HCT116 (cell line): ENCODE measurements around the gene CNKSR1. TPM values are rescaled to one million over a fixed set of nuclear protein-coding genes. Genes with fewer than 3 reads are reported as not detected.

ENCODE experiments used
- ATAC-seq: fragments of 200-7000 bp; cut with Tn5 transposase; 2 replicates; pipeline ENCODE4 v1.9.1; 2020; ENCODE audit warnings: mild to moderate bottlenecking, moderate library complexity
- Bru-seq: library from RNA; stranded (reverse); fragments of 400-500 nt; gene quantifications from one replicate; lab custom pipeline; 2021; lab: Mats Ljungman, UMichigan
- BruChase-seq, 2 experiments: library from RNA; stranded (reverse); fragments of 400-500 nt; gene quantifications; one replicate each; lab custom pipeline; 2021; lab: Mats Ljungman, UMichigan
- BruUV-seq: library from RNA; stranded (reverse); fragments of 400-500 nt; replicated peaks from 2 replicates; lab custom pipeline; 2021; lab: Mats Ljungman, UMichigan
- CTCF ChIA-PET: fragments of 300-600 bp; sonication (Branson Sonifier 250); formaldehyde crosslinking; loops from one replicate; lab custom pipeline; 2021; ENCODE audit warnings: antibody characterized with exemption; lab: Charles Lee
- POLR2A ChIA-PET: fragments of 300-600, 350-600 bp; sonication (Branson Sonifier 250); formaldehyde crosslinking; loops from one replicate; lab custom pipeline; 2021; ENCODE audit warnings: antibody characterized with exemption; lab: Charles Lee
- RAD21 ChIA-PET, 2 experiments: fragments of 300-600 bp; sonication (Branson Sonifier 250); formaldehyde crosslinking; loops; one replicate each; lab custom pipeline; 2023; ENCODE audit warnings: low total read pairs in 2 of 2; ENCODE audit not compliant: uncharacterized antibody in 2 of 2, unreplicated experiment in 2 of 2, low non-redundant PET in 1 of 2; lab: Charles Lee
- DNase-seq: peaks from one replicate; pipeline ENCODE4 v3.0.0-alpha.2; 2010; ENCODE audit warnings: low read depth, low spot score
- H2AFZ ChIP-seq: fragments of 200-600 bp; shearing (Covaris generic), sonication (generic); 2 replicates; pipeline ENCODE4 v1.6.1; 2017; ENCODE audit warnings: low read depth, mixed run types, mixed read lengths, antibody characterized with exemption, low read length; ENCODE audit not compliant: poor library complexity, severe bottlenecking
- H3K27ac ChIP-seq: 2 replicates; pipeline ENCODE4 v1.5.1; 2012; ENCODE audit warnings: low read depth, low read length
- H3K27me3 ChIP-seq: fragments of 200-600 bp; sonication (generic); 2 replicates; pipeline ENCODE4 v1.6.1; 2016; ENCODE audit warnings: mixed run types, low read length, mixed read lengths; ENCODE audit not compliant: insufficient read depth
- H3K36me3 ChIP-seq, 2 experiments: fragments of 200-500 bp in 1 of 2; fragments of 200-600 bp in 1 of 2; sonication (Bioruptor generic) in 1 of 2; sonication (generic) in 1 of 2; 2 replicates each; pipeline versions ENCODE4 v1.5.1 to v1.6.1; 2014 to 2016; ENCODE audit warnings: low read length in 2 of 2, inconsistent platforms in 1 of 2, mixed read lengths in 1 of 2, mixed run types in 1 of 2; ENCODE audit not compliant: insufficient read depth in 2 of 2, control insufficient read depth in 1 of 2
- H3K4me1 ChIP-seq, 2 experiments: fragments of 200-600 bp in 1 of 2; sonication (generic) in 1 of 2; 2 replicates each; pipeline versions ENCODE4 v1.5.1 to v1.6.1; 2012 to 2017; ENCODE audit warnings: low read length in 2 of 2, inconsistent platforms in 1 of 2, mild to moderate bottlenecking in 1 of 2, mixed read lengths in 1 of 2, mixed run types in 1 of 2, moderate library complexity in 1 of 2; ENCODE audit not compliant: insufficient read depth in 2 of 2, control insufficient read depth in 1 of 2
- H3K4me2 ChIP-seq: fragments of 200-600 bp; sonication (generic); 2 replicates; pipeline ENCODE4 v1.6.1; 2017; ENCODE audit warnings: mixed run types, low read length, mixed read lengths
- H3K4me3 ChIP-seq, 2 experiments: fragments of 200-600 bp in 1 of 2; sonication (generic) in 1 of 2; replicated peaks in 1 of 2; 2 replicates each; pipeline ENCODE4 v1.5.1; 2011 to 2016; ENCODE audit warnings: low read length in 2 of 2, control low read depth in 1 of 2, low read depth in 1 of 2, mild to moderate bottlenecking in 1 of 2, mixed read lengths in 1 of 2, mixed run types in 1 of 2
- H3K79me2 ChIP-seq: fragments of 200-600 bp; sonication (generic); 2 replicates; pipeline ENCODE4 v1.6.1; 2017; ENCODE audit warnings: mild to moderate bottlenecking, mixed run types, low read length, moderate library complexity, mixed read lengths; ENCODE audit not compliant: insufficient read depth
- H3K9ac ChIP-seq: fragments of 200-600 bp; sonication (generic); 2 replicates; pipeline ENCODE4 v1.6.1; 2016; ENCODE audit warnings: low read length, mixed read lengths
- H3K9me2 ChIP-seq: fragments of 200-600 bp; sonication (generic), shearing (Covaris generic); 2 replicates; pipeline ENCODE4 v1.6.1; 2017; ENCODE audit warnings: mixed run types, mild to moderate bottlenecking, moderate library complexity; ENCODE audit not compliant: insufficient read depth
- H3K9me3 ChIP-seq, 2 experiments: fragments of 200-500 bp in 1 of 2; fragments of 200-600 bp in 1 of 2; sonication (Bioruptor generic) in 1 of 2; sonication (generic) in 1 of 2; 2 replicates each; pipeline ENCODE4 v1.6.1; 2014 to 2017; ENCODE audit warnings: low read length in 2 of 2, mixed read lengths in 2 of 2, inconsistent platforms in 1 of 2, low read depth in 1 of 2, mild to moderate bottlenecking in 1 of 2, mixed run types in 1 of 2, moderate library complexity in 1 of 2; ENCODE audit not compliant: control insufficient read depth in 1 of 2, insufficient read depth in 1 of 2
- H4K20me1 ChIP-seq: fragments of 200-600 bp; sonication (generic), shearing (Covaris generic); 2 replicates; pipeline ENCODE4 v1.6.1; 2017; ENCODE audit warnings: mixed run types, mild to moderate bottlenecking, moderate library complexity; ENCODE audit not compliant: insufficient read depth
- CBX3 ChIP-seq: IDR thresholded peaks from 2 replicates; pipeline ENCODE4 v1.6.1; 2012; ENCODE audit warnings: low read depth
- CTCF ChIP-seq, 3 experiments: fragments of 200-600 bp in 1 of 3; sonication (generic) in 1 of 3; IDR thresholded peaks in 2 of 3; conservative IDR thresholded peaks in 1 of 3; 2 replicates each; pipeline ENCODE4 v1.5.1; 2012 to 2017; ENCODE audit warnings: low read depth in 2 of 3, low read length in 2 of 3, antibody characterized with exemption in 1 of 3, borderline replicate concordance in 1 of 3, control low read depth in 1 of 3, mild to moderate bottlenecking in 1 of 3, mixed read lengths in 1 of 3, mixed run types in 1 of 3, moderate library complexity in 1 of 3; ENCODE audit not compliant: insufficient read depth in 1 of 3
- ELF1 ChIP-seq: IDR thresholded peaks from 2 replicates; pipeline ENCODE4 v1.6.1; 2012; ENCODE audit warnings: low read depth, borderline replicate concordance
- EZH2phosphoT487 ChIP-seq: fragments of 200-600 bp; IDR thresholded peaks from 2 replicates; pipeline ENCODE4 v1.6.1; 2018; ENCODE audit warnings: antibody characterized with exemption, borderline replicate concordance
- POLR2A ChIP-seq: IDR thresholded peaks from 2 replicates; pipeline ENCODE4 v1.7.0; 2011; ENCODE audit warnings: borderline replicate concordance; ENCODE audit not compliant: insufficient read depth, insufficient read length; ENCODE audit errors: extremely low read depth
- POLR2AphosphoS5 ChIP-seq: IDR thresholded peaks from 2 replicates; pipeline ENCODE4 v1.6.1; 2011; ENCODE audit warnings: mild to moderate bottlenecking, low read depth, low read length, moderate library complexity
- SIN3A ChIP-seq: IDR thresholded peaks from 2 replicates; pipeline ENCODE4 v1.6.1; 2012; ENCODE audit warnings: low read depth
- SP1 ChIP-seq: IDR thresholded peaks from 2 replicates; pipeline ENCODE4 v1.6.1; 2012; ENCODE audit warnings: low read depth
- SRF ChIP-seq: IDR thresholded peaks from 2 replicates; pipeline ENCODE4 v1.6.1; 2012; ENCODE audit warnings: low read depth
- TCF7L2 ChIP-seq: IDR thresholded peaks from 2 replicates; pipeline ENCODE4 v1.7.0; 2011; ENCODE audit warnings: borderline replicate concordance, inconsistent platforms; ENCODE audit not compliant: insufficient read depth, insufficient read length; ENCODE audit errors: extremely low read depth
- YY1 ChIP-seq: IDR thresholded peaks from 2 replicates; pipeline ENCODE4 v1.6.1; 2011; ENCODE audit warnings: low read length, low read depth, moderate library complexity, mild to moderate bottlenecking; ENCODE audit not compliant: insufficient replicate concordance; ENCODE audit errors: extremely low read depth
- ZBTB33 ChIP-seq: IDR thresholded peaks from 2 replicates; pipeline ENCODE4 v1.6.1; 2011; ENCODE audit warnings: mild to moderate bottlenecking, low read length, moderate library complexity; ENCODE audit not compliant: insufficient replicate concordance; ENCODE audit errors: extremely low read depth
- ZFX ChIP-seq: fragments of 450-650 bp; IDR thresholded peaks from 2 replicates; pipeline ENCODE4 v1.6.1; 2017
- intact Hi-C: fragments of 100-400 bp; cut with micrococcal nuclease; formaldehyde crosslinking; loops from 2 replicates; pipeline ENCODE4 v1.10.0; 2022
- long read RNA-seq: library from polyadenylated mRNA; unstranded; transcript quantifications from one replicate; pipeline ENCODE4 v2.0.0, GENCODE V29; 2021; ENCODE audit not compliant: unreplicated experiment
- polyA plus RNA-seq: library from polyadenylated mRNA; unstranded; fragments of >200 nt; gene quantifications from 2 replicates; pipeline ENCODE4 v1.2.1, GENCODE V29; 2012; ENCODE audit warnings: missing spikeins
- total RNA-seq: library from RNA; stranded (reverse); gene quantifications from one replicate; pipeline ENCODE4 v1.2.1, GENCODE V29; 2021; ENCODE audit not compliant: unreplicated experiment

CNKSR1 gene, protein sequence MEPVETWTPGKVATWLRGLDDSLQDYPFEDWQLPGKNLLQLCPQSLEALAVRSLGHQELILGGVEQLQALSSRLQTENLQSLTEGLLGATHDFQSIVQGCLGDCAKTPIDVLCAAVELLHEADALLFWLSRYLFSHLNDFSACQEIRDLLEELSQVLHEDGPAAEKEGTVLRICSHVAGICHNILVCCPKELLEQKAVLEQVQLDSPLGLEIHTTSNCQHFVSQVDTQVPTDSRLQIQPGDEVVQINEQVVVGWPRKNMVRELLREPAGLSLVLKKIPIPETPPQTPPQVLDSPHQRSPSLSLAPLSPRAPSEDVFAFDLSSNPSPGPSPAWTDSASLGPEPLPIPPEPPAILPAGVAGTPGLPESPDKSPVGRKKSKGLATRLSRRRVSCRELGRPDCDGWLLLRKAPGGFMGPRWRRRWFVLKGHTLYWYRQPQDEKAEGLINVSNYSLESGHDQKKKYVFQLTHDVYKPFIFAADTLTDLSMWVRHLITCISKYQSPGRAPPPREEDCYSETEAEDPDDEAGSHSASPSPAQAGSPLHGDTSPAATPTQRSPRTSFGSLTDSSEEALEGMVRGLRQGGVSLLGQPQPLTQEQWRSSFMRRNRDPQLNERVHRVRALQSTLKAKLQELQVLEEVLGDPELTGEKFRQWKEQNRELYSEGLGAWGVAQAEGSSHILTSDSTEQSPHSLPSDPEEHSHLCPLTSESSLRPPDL
- total RNA-seq, result 26.6 TPM
- 26.1 and 28.2 TPM in 2 replicates for polyA plus RNA-seq
- Bru-seq, nascent RNA, result percentile 60 among the genes with signal in this experiment
- percentile 78 among the genes with signal in this experiment for BruChase-seq, experiment 1, labeled RNA remaining after a 6-hour chase
- BruChase-seq, experiment 2, labeled RNA remaining after a 2-hour chase, result percentile 75 among the genes with signal in this experiment
- long read RNA-seq, partial matches to known transcripts, result 12 of 23 reads
- long read RNA-seq, other reads (novel, unspliced or antisense), result 6 of 23 reads

- H3K79me2 ChIP-seq, result peaks cover 7% of the 10 kb centered on the region; the same call in 1 of the 2 replicates
- ChIA-PET CTCF (interaction anchor here (0.6 to 2.8 kb wide), 9 partner anchors 12 to 282 kb away, joined by 3 to 18 read pairs (median 3); partner anchors contain the start of genes CATSPER4 and CEP85), RAD21 (interaction anchor here in 1 of 2 experiments (0.7 kb wide), 1 partner anchor 72 kb away, joined by 3 read pairs; no protein-coding TSS in a partner anchor), POLR2A (interaction anchor here (1.3 to 2.8 kb wide), 2 partner anchors 10 to 57 kb away, joined by 6 to 7 read pairs; partner anchors contain the start of gene CEP85)
- no peak within 1 kb of the TSS for H2AFZ ChIP-seq
- no peaks in the 10 kb centered on the region for H3K9me2 ChIP-seq
- peak within 1 kb of the TSS; percentile 46 for H3K27ac ChIP-seq
- no peaks in the 10 kb centered on the region; a peak in 1 of 4 replicates for H3K36me3 ChIP-seq
- H3K4me1 ChIP-seq, result peaks cover 11 to 25% of the 10 kb centered on the region in 2 experiments
- no peaks in the 10 kb centered on the region for H3K9me3 ChIP-seq
- peak within 1 kb of the TSS; percentile 65 to 72 for H3K4me3 ChIP-seq
- H3K27me3 ChIP-seq, result no peaks in the 10 kb centered on the region
- H3K9ac ChIP-seq, result peak within 1 kb of the TSS; percentile 74
- peak; percentile 100 for ATAC-seq
- DNase-seq, result peak; percentile 84
- H4K20me1 ChIP-seq, result no peaks in the 10 kb centered on the region
- peak; percentile 20 to 71 (median 61); a peak in 5 of 6 replicates for TF ChIP-seq CTCF (IDR thresholded peaks at IDR 0.05 in 2 of 3, conservative IDR thresholded peaks at IDR 0.05 in 1 of 3; ENCODE audit: borderline replicate concordance in 1 of 3, insufficient read depth in 1 of 3, low read depth in 2 of 3, low read length in 2 of 3)
- TF ChIP-seq POLR2AphosphoS5, result peak; percentile 92
- TF ChIP-seq ZBTB33, result no peak
- TF ChIP-seq POLR2A, result peak; percentile 63
- TF ChIP-seq ZFX, result 0 out of 2 replicates have a peak, but pooled peaks have one; percentile 24
- peak; percentile 39 for TF ChIP-seq TCF7L2
- TF ChIP-seq YY1, result peak; percentile 69
- peak; percentile 36; the same call in 1 of the 2 replicates for TF ChIP-seq SIN3A
- TF ChIP-seq CBX3, result no peak
- TF ChIP-seq EZH2phosphoT487, result no peak
- TF ChIP-seq SP1, result 0 out of 2 replicates have a peak, but pooled peaks have one; percentile 15
- no peak for TF ChIP-seq ELF1
- TF ChIP-seq SRF, result no peak
- no TSS peak for BruUV-seq
- peak within 1 kb of the TSS; percentile 92 for H3K4me2 ChIP-seq
- intact Hi-C loops, result loop anchor here (5.0 kb wide), 1 partner anchor 55 kb away; the partner anchor contains the start of gene CEP85
Measured at GRCh38 chr1:26177182-26177684, at the start of gene CNKSR1. TSS of gene CNKSR1 (plus strand) at chr1:26177491. CDS start at chr1:26177548, 57 bp downstream.
